ENCODE data around the gene SPOCK3. TPM values are rescaled to one million over a fixed set of nuclear protein-coding genes. Genes with fewer than 3 reads are reported as not detected.
"Not testable (repeated sequence)": the region's sequence is repeated elsewhere in the genome, so short reads cannot be mapped to it uniquely, and the experiment has no call there.

SPOCK3 gene
- total RNA-seq, 1 donor from 2014 or later: not detected

- intact Hi-C loops (cut with DNase I): no loop called here
- Histone ChIP-seq H3K27ac (no peak overlapping the region), H3K4me3 (no peak overlapping the region), H3K36me3 (no peaks in the 10 kb centered on the region), H3K4me1 (no peaks in the 10 kb centered on the region), H3K9me3 (no peaks in the 10 kb centered on the region), H3K27me3 (no peaks in the 10 kb centered on the region)
- DNase-seq: no peak
- no peak for ATAC-seq
- TF ChIP-seq, protein P1, sequence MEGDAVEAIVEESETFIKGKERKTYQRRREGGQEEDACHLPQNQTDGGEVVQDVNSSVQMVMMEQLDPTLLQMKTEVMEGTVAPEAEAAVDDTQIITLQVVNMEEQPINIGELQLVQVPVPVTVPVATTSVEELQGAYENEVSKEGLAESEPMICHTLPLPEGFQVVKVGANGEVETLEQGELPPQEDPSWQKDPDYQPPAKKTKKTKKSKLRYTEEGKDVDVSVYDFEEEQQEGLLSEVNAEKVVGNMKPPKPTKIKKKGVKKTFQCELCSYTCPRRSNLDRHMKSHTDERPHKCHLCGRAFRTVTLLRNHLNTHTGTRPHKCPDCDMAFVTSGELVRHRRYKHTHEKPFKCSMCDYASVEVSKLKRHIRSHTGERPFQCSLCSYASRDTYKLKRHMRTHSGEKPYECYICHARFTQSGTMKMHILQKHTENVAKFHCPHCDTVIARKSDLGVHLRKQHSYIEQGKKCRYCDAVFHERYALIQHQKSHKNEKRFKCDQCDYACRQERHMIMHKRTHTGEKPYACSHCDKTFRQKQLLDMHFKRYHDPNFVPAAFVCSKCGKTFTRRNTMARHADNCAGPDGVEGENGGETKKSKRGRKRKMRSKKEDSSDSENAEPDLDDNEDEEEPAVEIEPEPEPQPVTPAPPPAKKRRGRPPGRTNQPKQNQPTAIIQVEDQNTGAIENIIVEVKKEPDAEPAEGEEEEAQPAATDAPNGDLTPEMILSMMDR (IDR thresholded peaks at IDR 0.05): no peak
Measured at GRCh38 chr4:166886718-166887117, 347.6 kb downstream of the SPOCK3 start.

DNA sequence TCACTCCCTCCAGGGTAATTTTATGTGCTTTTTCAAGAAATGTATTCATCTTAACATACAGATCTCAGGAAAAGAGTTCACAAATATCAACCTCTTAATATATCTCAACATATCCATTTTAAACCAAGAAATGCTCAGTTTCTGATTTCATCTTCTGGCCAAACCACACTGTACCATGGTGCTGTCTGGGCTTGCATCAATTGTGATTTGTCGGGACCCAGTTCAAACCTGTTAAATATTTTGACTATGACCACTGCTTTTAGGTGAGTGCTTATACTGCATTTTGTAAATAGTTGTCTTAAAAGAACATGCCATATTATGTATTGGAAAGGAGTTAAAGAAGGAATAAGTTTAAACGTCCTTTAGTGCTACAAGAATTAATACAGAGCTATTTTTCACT is 352.1 kb downstream of the SPOCK3 start:
- DNase-seq: no peak
- Histone ChIP-seq H3K27ac (no peak overlapping the region), H3K4me3 (no peak overlapping the region), H3K9me3 (no peaks in the 10 kb centered on the region), H3K4me1 (no peaks in the 10 kb centered on the region), H3K36me3 (no peaks in the 10 kb centered on the region), H3K27me3 (no peaks in the 10 kb centered on the region)
- intact Hi-C loops (cut with DNase I): no loop called here
- TF ChIP-seq, protein P1 (IDR thresholded peaks at IDR 0.05): no peak
- no peak for ATAC-seq

DNA sequence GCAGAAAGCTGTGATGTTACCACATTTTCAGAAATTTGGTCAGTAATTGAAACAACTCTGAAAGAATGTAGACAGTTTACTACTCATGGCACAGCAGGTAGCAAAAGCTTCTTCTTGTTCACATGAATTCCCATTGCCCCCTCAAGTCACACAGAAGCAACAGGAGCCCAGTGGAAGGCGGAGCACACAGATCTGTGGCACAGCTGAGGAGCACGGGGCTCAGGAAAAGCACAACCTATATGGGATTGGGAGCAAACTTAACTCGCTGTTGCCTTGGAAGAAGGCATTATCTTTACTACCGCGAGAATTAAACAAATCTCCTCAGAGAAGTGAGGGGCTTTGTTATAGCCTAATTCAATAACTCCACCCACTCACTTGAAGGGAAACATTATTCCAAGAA is 358.5 kb downstream of the SPOCK3 start:
- intact Hi-C loops (cut with DNase I): no loop called here
- H3K27me3 ChIP-seq: no peaks in the 10 kb centered on the region
- no peaks in the 10 kb centered on the region for H3K36me3 ChIP-seq
- ATAC-seq (no peak), DNase-seq (no peak)
- no peaks in the 10 kb centered on the region for H3K9me3 ChIP-seq
- H3K27ac ChIP-seq: no peak overlapping the region
- no peak overlapping the region for H3K4me3 ChIP-seq
- no peaks in the 10 kb centered on the region for H3K4me1 ChIP-seq
- TF ChIP-seq, protein P1 (IDR thresholded peaks at IDR 0.05): no peak

GRCh38 chr4:166862032-166862431 is 372.3 kb downstream of the SPOCK3 start:
- DNase-seq (no peak), ATAC-seq (no peak)
- Histone ChIP-seq H3K9me3 (no peaks in the 10 kb centered on the region), H3K27ac (no peak overlapping the region), H3K36me3 (no peaks in the 10 kb centered on the region), H3K27me3 (no peaks in the 10 kb centered on the region), H3K4me1 (no peaks in the 10 kb centered on the region), H3K4me3 (no peak overlapping the region)
- intact Hi-C loops (cut with DNase I): no loop called here
- TF ChIP-seq, protein P1 (IDR thresholded peaks at IDR 0.05): no peak

- H3K27ac ChIP-seq; H3K4me1 ChIP-seq; ATAC-seq; H3K9me3 ChIP-seq; H3K36me3 ChIP-seq; intact Hi-C loops (cut with DNase I); H3K27me3 ChIP-seq; H3K4me3 ChIP-seq; DNase-seq: not testable (repeated sequence)
Measured at GRCh38 chr4:166850398-166850797, 383.9 kb downstream of the SPOCK3 start.

- Histone ChIP-seq H3K36me3 (no peaks in the 10 kb centered on the region), H3K4me3 (no peak overlapping the region), H3K4me1 (no peaks in the 10 kb centered on the region), H3K27ac (no peak overlapping the region), H3K27me3 (no peaks in the 10 kb centered on the region), H3K9me3 (peaks cover 5% of the 10 kb centered on the region)
- intact Hi-C loops (cut with DNase I): no loop called here
- TF ChIP-seq, protein P1 (IDR thresholded peaks at IDR 0.05): no peak
- DNase-seq (no peak), ATAC-seq (no peak)
Measured at GRCh38 chr4:166846939-166847338, 387.4 kb downstream of the SPOCK3 start.
